LNCaP clone FGC (cell line): ENCODE data around the gene CES3.

Experiments
- DNase-seq: peaks from one replicate; pipeline ENCODE4 v3.0.0-alpha.2; 2011; ENCODE audit warnings: low read depth
- H3K4me3 ChIP-seq: 2 replicates; pipeline ENCODE4 v1.5.1; 2011; ENCODE audit warnings: mild to moderate bottlenecking, low read depth, low read length, control low read depth
- CTCF ChIP-seq: IDR thresholded peaks from 2 replicates; pipeline ENCODE4 v1.5.1; 2012; ENCODE audit warnings: mild to moderate bottlenecking; ENCODE audit not compliant: control insufficient read depth, insufficient read depth; ENCODE audit errors: extremely low read depth

Gene CES3

DNA sequence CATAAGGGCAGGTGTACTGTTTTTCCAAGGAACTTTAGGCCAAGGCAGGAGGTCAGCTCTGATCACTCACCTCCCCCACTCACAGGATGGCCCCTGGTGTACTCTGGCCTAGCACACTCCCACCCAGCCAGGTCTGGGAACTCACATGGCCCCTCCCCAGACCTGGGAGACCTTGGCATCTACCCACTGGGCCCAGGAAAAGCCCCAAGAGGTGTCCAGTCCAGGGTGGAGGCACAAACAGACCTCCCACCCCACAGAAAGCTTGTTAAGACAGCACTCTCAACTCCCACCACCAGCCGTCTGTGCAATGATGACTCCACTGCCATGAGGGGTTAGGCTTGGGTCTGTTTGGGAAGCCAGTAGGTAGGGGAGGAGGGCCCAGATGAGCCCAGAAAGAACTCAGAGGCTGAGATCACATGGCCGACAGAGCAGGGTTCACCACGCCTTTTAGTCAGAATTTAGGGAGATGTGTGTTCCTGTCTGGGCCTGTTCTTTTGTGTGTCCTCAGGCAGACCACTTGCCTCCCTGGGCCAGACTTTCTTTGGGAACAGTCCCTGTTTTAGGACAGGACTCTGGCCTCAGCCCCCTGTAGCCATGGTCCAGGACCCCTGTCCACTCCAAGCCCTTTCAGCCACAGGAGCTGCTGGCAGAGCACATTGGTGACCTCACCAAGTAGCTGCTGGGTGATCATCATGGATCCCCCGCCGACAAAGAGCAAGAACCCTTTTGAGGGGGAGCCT, 55.8 kb downstream of the CES3 start:
- DNase-seq: no peak
- H3K4me3 ChIP-seq: no peak overlapping the region
- no peak for TF ChIP-seq CTCF

DNA sequence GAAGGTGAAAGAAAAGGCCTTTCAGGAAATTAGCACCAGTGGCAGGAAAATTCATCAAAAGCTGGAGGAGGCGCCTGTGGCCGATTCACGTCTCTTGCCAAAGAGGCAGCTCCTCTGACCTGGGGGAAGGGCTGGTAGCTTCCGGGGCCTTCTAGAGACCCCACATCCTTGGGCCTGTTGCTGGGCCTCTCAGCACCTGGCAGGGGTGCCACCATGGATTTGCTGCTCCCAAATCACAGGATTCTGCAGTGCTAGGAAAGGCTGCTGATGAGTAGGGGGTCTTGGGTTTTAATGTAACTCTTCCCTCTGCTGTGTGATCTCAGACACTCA, 56.3 kb downstream of the CES3 start:
- no peak for TF ChIP-seq CTCF
- H3K4me3 ChIP-seq: no peak overlapping the region
- DNase-seq: no peak

DNA sequence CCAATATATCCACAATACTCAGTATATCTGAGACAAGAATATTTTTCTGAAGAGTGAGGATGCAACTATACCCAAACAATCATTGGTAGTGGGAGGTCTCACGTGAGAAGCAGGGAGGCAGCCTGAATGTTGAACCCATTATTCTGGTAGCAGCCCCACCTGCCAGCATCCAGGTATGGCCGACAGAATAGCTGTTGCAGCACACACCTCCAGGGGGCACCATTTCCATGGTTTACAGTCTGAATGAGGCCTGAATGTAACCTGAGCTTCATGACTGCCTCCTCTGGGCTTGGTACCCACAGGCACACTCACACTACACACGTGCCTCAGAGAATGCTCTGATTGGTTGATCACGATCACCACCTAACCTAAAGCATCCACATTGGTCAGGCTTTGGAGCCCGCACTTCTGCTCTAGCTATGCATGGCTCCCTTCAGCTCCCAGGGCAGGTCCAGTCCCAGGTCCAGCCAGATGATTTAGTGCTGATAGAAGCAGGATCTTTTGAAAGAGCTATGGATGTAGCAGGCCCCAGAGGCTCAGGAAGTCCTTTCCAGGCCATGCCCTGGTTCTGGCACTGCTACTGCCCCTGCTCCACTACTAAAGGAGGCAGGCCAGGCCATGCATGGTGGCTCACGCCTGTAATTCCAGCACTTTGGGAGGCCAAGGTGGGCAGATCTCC, 56.9 kb downstream of the CES3 start:
- H3K4me3 ChIP-seq: no peak overlapping the region
- peak; percentile 92 for DNase-seq
- TF ChIP-seq CTCF: peak; percentile 85

DNA sequence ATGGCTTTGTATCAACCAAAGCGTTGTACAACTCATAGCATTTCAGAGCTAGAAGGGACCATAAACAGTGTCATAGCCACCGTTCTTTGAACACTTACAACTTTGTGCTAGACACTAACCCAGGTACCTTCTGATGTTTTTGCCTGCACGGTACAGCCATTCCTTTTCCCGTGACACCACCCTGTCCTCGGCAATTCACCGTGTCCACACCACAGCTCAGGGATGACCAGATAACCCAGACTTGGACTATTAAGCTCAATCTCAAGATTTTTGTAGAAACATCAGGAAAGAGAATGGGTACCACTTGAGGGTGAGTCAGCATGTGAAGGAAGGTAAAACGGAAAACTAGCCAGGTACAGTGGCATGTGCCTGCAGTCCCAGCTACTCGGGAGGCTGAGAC, 58.1 kb downstream of the CES3 start:
- H3K4me3 ChIP-seq: no peak overlapping the region
- no peak for DNase-seq
- TF ChIP-seq CTCF: no peak

GRCh38 chr16:67021321-67021720, 60.3 kb downstream of the CES3 start:
- no peak for DNase-seq
- no peak for TF ChIP-seq CTCF
- H3K4me3 ChIP-seq: no peak overlapping the region

DNA sequence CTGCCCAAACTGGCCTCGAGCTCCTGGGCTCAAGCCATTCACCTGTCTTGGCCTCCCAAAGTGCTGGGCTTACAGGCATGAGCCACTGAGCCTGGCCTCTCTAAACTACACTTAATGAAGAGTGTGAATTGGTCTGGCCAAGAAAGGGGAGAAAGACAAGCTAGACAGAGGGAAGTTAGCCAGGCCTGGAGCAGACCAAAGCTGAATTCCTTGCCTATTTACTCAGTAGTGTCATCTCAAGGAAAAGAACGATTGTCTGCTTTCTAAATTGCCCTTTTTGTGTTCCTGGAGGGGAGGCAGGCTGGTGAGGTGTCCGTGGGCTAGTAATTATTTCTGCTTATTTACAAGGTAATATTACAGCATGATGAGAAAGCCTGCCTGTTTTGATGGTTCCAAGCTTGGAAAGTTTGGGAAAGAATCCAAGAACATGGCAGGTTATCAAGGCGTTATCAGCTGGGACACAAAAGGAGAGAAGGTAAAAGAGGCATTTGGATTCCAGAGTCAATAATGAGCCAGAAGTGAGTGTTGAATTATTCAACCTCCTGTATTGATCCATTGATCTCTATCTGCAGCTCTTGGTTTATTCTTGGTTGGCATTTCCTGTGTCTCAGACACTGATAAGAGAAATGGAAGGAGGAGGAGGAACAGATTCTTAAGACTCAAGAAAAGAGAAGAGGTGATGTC, 61.6 kb downstream of the CES3 start:
- DNase-seq: no peak
- TF ChIP-seq CTCF: no peak

More for the DNA sequence above, 61.6 kb downstream of the CES3 start:
- H3K4me3 ChIP-seq: no peak overlapping the region
